ES-I3 (cell line): ENCODE results near the gene CCDC6.

Source experiments
- H3K36me3 ChIP-seq: 2 replicates; pipeline ENCODE4 v1.6.1; 2013; ENCODE audit warnings: mild to moderate bottlenecking, low read length, control low read depth, moderate library complexity; ENCODE audit not compliant: insufficient read depth
- H3K4me1 ChIP-seq: 2 replicates; pipeline ENCODE4 v1.6.1; 2013; ENCODE audit warnings: mild to moderate bottlenecking, control low read depth, low read length; ENCODE audit not compliant: insufficient read depth
- H3K9ac ChIP-seq: 2 replicates; pipeline ENCODE4 v1.6.1; 2013; ENCODE audit warnings: low read depth, mild to moderate bottlenecking, low read length, moderate library complexity
- H3K9me3 ChIP-seq: 2 replicates; pipeline ENCODE4 v1.6.1; 2013; ENCODE audit warnings: mild to moderate bottlenecking, low read length, moderate library complexity; ENCODE audit not compliant: control insufficient read depth, insufficient read depth

Gene CCDC6

GRCh38 chr10:59917922-59918321 lies 11.6 kb upstream of the CCDC6 start:
- no peaks in the 10 kb centered on the region for H3K36me3 ChIP-seq
- no peaks in the 10 kb centered on the region for H3K4me1 ChIP-seq
- H3K9me3 ChIP-seq: peaks cover 2% of the 10 kb centered on the region; the same call in 1 of the 2 replicates
- no peak overlapping the region for H3K9ac ChIP-seq

GRCh38 chr10:59913547-59914237 lies 7.3 kb upstream of the CCDC6 start:
- H3K36me3 ChIP-seq: no peaks in the 10 kb centered on the region
- peaks cover 2% of the 10 kb centered on the region; the same call in 1 of the 2 replicates for H3K9me3 ChIP-seq
- H3K9ac ChIP-seq: no peak overlapping the region
- H3K4me1 ChIP-seq: peaks cover 3% of the 10 kb centered on the region; the same call in 1 of the 2 replicates

- H3K9me3 ChIP-seq: no peaks in the 10 kb centered on the region
- peaks cover 3% of the 10 kb centered on the region; the same call in 1 of the 2 replicates for H3K4me1 ChIP-seq
- H3K9ac ChIP-seq: no peak overlapping the region
- H3K36me3 ChIP-seq: no peaks in the 10 kb centered on the region
Measured at GRCh38 chr10:59910867-59911266, 4.5 kb upstream of the CCDC6 start.

GRCh38 chr10:59909815-59910214 lies 3.5 kb upstream of the CCDC6 start:
- Histone ChIP-seq H3K9ac (no peak overlapping the region), H3K9me3 (no peaks in the 10 kb centered on the region), H3K4me1 (peaks cover 3% of the 10 kb centered on the region; the same call in 1 of the 2 replicates), H3K36me3 (no peaks in the 10 kb centered on the region)

GRCh38 chr10:59908808-59909143 lies 2.4 kb upstream of the CCDC6 start:
- Histone ChIP-seq H3K36me3 (no peaks in the 10 kb centered on the region), H3K9ac (peak overlapping the region; percentile 78; the same call in 1 of the 2 replicates)

GRCh38 chr10:59907918-59908807 lies 1.8 kb upstream of the CCDC6 start:
- no peaks in the 10 kb centered on the region for H3K9me3 ChIP-seq
- peak overlapping the region; percentile 78 for H3K9ac ChIP-seq
- no peaks in the 10 kb centered on the region for H3K36me3 ChIP-seq
- peaks cover 8% of the 10 kb centered on the region; the same call in 1 of the 2 replicates for H3K4me1 ChIP-seq

More at GRCh38 chr10:59908808-59909143, 2.4 kb upstream of the CCDC6 start:
- Histone ChIP-seq H3K4me1 (peaks cover 8% of the 10 kb centered on the region; the same call in 1 of the 2 replicates), H3K9me3 (no peaks in the 10 kb centered on the region)

- no peaks in the 10 kb centered on the region for H3K9me3 ChIP-seq
- peak overlapping the region; percentile 78 for H3K9ac ChIP-seq
Measured at GRCh38 chr10:59907537-59907917, 1.2 kb upstream of the CCDC6 start.

GRCh38 chr10:59905731-59906416 lies 482 bp downstream of the CCDC6 start:
- Histone ChIP-seq H3K9ac (peak overlapping the region; percentile 78), H3K9me3 (no peaks in the 10 kb centered on the region), H3K4me1 (peaks cover 8% of the 10 kb centered on the region; the same call in 1 of the 2 replicates), H3K36me3 (no peaks in the 10 kb centered on the region)

More at GRCh38 chr10:59907537-59907917, 1.2 kb upstream of the CCDC6 start:
- Histone ChIP-seq H3K36me3 (no peaks in the 10 kb centered on the region), H3K4me1 (peaks cover 8% of the 10 kb centered on the region; the same call in 1 of the 2 replicates)

GRCh38 chr10:59905066-59905730 lies 1.2 kb downstream of the CCDC6 start:
- Histone ChIP-seq H3K9me3 (no peaks in the 10 kb centered on the region), H3K4me1 (peaks cover 8% of the 10 kb centered on the region), H3K36me3 (no peaks in the 10 kb centered on the region), H3K9ac (peak overlapping the region; percentile 78)

- H3K36me3 ChIP-seq: no peaks in the 10 kb centered on the region
- H3K9ac ChIP-seq: peak overlapping the region; percentile 78; the same call in 1 of the 2 replicates
- no peaks in the 10 kb centered on the region for H3K9me3 ChIP-seq
- H3K4me1 ChIP-seq: peaks cover 8% of the 10 kb centered on the region
Measured at GRCh38 chr10:59904426-59905065, 1.8 kb downstream of the CCDC6 start.

- Histone ChIP-seq H3K9ac (peak overlapping the region; percentile 78; the same call in 1 of the 2 replicates), H3K9me3 (no peaks in the 10 kb centered on the region), H3K36me3 (no peaks in the 10 kb centered on the region), H3K4me1 (peaks cover 6% of the 10 kb centered on the region)
Measured at GRCh38 chr10:59903871-59904270, 2.5 kb downstream of the CCDC6 start.

GRCh38 chr10:59902016-59902415 lies 4.3 kb downstream of the CCDC6 start:
- Histone ChIP-seq H3K9me3 (no peaks in the 10 kb centered on the region), H3K9ac (no peak overlapping the region), H3K36me3 (no peaks in the 10 kb centered on the region), H3K4me1 (peaks cover 5% of the 10 kb centered on the region; the same call in 1 of the 2 replicates)

GRCh38 chr10:59901470-59901869 lies 4.9 kb downstream of the CCDC6 start:
- H3K9ac ChIP-seq: no peak overlapping the region
- peaks cover 5% of the 10 kb centered on the region; the same call in 1 of the 2 replicates for H3K4me1 ChIP-seq
- H3K36me3 ChIP-seq: no peaks in the 10 kb centered on the region
- H3K9me3 ChIP-seq: no peaks in the 10 kb centered on the region
